ENCODE data around the gene NID2.

Gene NID2

DNA sequence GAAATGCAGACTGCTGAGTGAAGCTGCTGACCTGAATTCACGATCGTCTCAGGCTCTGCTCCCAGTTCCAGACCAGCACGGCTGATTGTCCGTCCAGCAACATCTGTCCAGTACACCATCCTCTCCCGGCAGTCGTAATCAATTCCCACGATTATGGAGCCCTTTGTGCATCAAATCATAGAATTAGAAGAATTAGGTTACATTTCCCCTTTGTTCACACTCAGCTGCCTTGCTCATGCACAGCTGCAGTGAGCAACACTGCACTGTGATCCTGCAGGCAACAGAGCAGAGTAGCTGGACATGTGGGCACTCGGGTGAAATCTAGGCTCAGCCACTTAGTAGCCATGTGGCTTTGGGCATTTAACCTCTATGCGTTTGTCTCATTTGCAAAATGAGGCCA is 57.3 kb downstream of the NID2 start:
- TF ChIP-seq, protein P1, sequence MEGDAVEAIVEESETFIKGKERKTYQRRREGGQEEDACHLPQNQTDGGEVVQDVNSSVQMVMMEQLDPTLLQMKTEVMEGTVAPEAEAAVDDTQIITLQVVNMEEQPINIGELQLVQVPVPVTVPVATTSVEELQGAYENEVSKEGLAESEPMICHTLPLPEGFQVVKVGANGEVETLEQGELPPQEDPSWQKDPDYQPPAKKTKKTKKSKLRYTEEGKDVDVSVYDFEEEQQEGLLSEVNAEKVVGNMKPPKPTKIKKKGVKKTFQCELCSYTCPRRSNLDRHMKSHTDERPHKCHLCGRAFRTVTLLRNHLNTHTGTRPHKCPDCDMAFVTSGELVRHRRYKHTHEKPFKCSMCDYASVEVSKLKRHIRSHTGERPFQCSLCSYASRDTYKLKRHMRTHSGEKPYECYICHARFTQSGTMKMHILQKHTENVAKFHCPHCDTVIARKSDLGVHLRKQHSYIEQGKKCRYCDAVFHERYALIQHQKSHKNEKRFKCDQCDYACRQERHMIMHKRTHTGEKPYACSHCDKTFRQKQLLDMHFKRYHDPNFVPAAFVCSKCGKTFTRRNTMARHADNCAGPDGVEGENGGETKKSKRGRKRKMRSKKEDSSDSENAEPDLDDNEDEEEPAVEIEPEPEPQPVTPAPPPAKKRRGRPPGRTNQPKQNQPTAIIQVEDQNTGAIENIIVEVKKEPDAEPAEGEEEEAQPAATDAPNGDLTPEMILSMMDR (conservative IDR thresholded peaks at IDR 0.05; ENCODE audit: control insufficient read depth, insufficient read depth, low read depth, low read length), result no peak
- DNase-seq (ENCODE audit: low read depth), result no peak
- H3K4me3 ChIP-seq (ENCODE audit: control insufficient read depth, low read depth, low read length), result no peak overlapping the region

DNA sequence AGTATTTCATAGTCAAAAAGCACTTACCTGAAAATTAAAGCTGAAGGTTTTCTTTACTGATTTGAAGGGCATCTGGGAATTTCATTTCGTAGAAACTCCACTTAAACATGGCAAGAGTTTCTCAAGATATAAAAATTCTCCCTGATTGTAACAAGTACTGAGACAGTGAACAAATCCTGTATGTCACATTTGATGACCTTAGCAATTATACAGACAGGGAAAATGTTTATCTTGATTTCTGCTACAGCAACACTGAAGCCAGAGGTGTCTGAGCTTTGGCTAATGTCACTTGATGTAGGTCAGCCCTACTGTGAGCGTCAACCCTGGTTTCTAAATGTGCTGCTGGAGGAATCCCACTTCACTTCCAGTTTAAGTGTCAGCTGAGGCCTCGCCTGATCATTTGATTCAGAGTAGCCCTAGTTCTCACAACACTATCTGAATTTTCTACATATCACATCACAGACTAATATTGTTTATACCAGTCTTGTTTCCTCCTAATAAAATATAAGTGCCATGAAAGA is 58.6 kb downstream of the NID2 start:
- no peak overlapping the region for H3K4me3 ChIP-seq (ENCODE audit: control insufficient read depth, low read depth, low read length)
- DNase-seq (ENCODE audit: low read depth), result no peak
- TF ChIP-seq, protein P1 (conservative IDR thresholded peaks at IDR 0.05; ENCODE audit: control insufficient read depth, insufficient read depth, low read depth, low read length), result no peak

DNA sequence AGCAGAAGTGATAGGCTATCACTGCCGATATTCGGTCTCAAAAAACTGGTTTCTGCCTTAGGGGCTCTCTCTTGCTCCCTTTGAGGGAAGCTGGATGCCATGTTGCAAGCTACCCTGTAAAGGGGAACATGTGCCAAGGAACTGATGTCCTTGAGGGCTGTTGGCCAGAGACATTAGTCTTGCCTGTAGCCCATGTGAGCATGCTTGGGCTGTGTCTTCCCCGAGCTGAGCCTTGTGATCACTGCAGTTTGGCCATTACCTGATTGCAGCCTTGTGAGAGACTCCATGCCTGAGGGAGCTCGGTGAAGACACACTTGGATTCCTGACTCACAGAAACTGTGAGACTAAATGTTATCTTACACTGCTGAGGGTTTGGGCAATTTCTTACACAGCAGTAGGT is 60.7 kb downstream of the NID2 start:
- TF ChIP-seq, protein P1 (conservative IDR thresholded peaks at IDR 0.05; ENCODE audit: control insufficient read depth, insufficient read depth, low read depth, low read length), result no peak
- H3K4me3 ChIP-seq (ENCODE audit: control insufficient read depth, low read depth, low read length), result no peak overlapping the region
- no peak for DNase-seq (ENCODE audit: low read depth)

DNA sequence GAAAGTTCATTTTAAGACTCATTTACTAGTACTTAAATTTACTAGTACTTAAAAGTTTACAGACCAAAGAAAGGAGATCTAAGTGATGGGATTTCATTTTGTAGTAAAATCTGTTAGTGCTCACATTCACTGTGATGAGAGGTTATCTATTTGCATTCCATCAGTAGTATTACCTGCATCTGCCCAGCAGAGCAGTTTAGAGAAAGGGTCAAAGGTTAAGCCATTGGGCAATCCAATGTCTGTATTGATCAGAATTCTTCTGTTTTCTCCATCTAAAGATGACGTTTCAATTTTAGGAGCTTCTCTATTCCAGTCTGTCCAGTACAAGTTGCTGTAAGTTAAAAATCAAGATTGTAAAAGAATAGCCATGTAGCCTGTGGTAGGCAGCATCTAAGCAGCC is 61.2 kb downstream of the NID2 start:
- H3K4me3 ChIP-seq (ENCODE audit: control insufficient read depth, low read depth, low read length), result no peak overlapping the region
- TF ChIP-seq, protein P1 (conservative IDR thresholded peaks at IDR 0.05; ENCODE audit: control insufficient read depth, insufficient read depth, low read depth, low read length), result no peak
- DNase-seq (ENCODE audit: low read depth), result no peak

DNA sequence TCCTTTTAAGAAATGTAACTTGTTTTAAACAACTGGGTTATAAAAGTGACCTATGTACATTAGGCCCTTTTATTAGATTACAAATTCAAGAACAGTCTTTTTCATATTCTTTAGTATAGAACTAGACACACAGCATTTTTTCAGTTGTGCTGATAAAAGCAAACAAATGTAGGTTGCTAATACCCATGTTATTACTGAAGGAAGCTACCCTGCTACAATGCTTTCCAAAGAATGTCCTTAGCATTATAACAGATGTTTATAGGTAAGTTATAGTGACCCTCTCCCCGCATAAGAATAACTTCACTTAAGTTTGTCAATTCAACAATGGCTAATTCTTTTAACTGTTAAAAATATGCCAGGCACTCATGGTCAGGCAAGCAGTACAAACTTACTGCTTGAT is 61.6 kb downstream of the NID2 start:
- DNase-seq (ENCODE audit: low read depth), result no peak
- H3K4me3 ChIP-seq (ENCODE audit: control insufficient read depth, low read depth, low read length), result no peak overlapping the region
- TF ChIP-seq, protein P1 (conservative IDR thresholded peaks at IDR 0.05; ENCODE audit: control insufficient read depth, insufficient read depth, low read depth, low read length), result no peak

DNA sequence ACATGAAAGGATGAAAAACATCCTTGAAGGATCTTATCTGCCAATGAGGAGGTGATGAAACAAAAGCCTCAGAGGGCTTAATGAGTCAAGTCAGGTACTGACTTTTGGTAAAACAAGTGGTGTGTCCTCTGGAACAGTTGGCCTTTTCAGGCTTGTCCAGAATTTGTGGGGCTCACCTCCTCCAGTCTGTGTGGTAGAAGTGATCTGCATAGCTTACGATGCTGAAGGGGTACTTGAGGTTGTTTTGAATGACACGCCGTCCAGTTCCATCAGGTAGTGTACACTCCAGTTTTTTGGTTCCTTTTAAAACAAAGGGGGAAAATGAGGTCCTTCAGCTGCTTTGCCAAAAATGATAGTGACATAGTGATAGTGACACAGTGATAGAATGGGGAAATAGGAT is 62.5 kb downstream of the NID2 start:
- no peak overlapping the region for H3K4me3 ChIP-seq (ENCODE audit: control insufficient read depth, low read depth, low read length)
- TF ChIP-seq, protein P1 (conservative IDR thresholded peaks at IDR 0.05; ENCODE audit: control insufficient read depth, insufficient read depth, low read depth, low read length), result no peak
- DNase-seq (ENCODE audit: low read depth), result no peak

DNA sequence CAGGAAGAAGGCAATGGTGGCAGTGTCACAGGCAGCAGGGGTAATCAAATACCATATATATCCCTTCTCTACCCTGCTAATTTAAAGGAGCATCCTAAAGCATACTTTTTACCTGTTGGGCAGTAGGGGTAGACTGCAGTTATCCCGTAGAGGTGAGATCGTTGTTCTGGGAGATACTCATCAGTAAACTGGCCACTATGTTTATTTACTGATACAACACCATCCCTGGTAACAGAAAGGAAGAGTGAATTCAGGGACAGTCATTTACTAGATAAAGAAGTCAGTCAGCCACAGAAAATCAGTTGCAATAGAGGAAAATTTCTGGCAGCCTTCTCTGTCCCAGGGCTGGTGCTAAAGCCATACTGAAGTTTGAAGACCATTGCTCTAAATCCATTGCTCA is 63.2 kb downstream of the NID2 start:
- DNase-seq (ENCODE audit: low read depth), result no peak
- TF ChIP-seq, protein P1 (conservative IDR thresholded peaks at IDR 0.05; ENCODE audit: control insufficient read depth, insufficient read depth, low read depth, low read length), result no peak
- H3K4me3 ChIP-seq (ENCODE audit: control insufficient read depth, low read depth, low read length), result no peak overlapping the region
